Measurements from ENCODE around the gene CD93.

CD93 gene

DNA sequence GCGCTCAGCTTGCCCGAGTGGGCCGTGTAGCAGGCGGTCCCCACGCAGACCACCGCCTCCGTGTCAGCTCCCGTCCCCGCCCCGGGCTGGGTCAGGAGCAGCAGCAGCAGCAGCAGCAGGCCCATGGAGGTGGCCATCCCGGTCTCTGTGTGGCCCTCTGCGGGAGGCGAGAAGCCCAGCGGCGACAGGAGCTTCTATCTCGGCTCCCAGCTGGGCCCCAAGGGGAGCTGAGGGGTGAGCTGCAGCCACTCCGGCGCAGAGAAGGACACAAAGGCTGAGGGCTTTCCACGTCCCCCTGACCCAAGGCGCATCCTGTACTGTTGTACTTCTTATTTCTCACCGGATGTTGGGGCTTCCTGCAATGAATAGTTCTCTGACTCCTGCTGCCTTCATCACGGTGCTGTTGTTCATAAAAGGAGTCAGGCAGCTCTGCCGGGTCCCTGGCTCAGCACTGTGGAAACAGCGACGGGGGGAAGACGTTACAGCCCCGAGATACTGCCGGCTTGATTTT lies at the start of gene CD93:
TSS of gene CD93 (minus strand) at position 269 of the 511 bp plus-strand sequence. CDS start at position 137, 132 bp downstream.
- DNase-seq: no peak

GRCh38 chr20:23133560-23133998 lies 47.5 kb upstream of the CD93 start:
- no peak for DNase-seq

- DNase-seq: no peak
These were observed 46.9 kb upstream of the CD93 start for GRCh38 chr20:23132930-23133559.

- DNase-seq: no peak
These were observed 46.3 kb upstream of the CD93 start for GRCh38 chr20:23132293-23132929.

GRCh38 chr20:23131766-23132165 lies 45.6 kb upstream of the CD93 start:
- DNase-seq: no peak

- DNase-seq: no peak
These were observed 44.6 kb upstream of the CD93 start for GRCh38 chr20:23130622-23131140.

- DNase-seq: no peak
These were observed 43.9 kb upstream of the CD93 start for GRCh38 chr20:23129891-23130621.

- DNase-seq: no peak
These were observed 43.1 kb upstream of the CD93 start for GRCh38 chr20:23129266-23129665.

DNA sequence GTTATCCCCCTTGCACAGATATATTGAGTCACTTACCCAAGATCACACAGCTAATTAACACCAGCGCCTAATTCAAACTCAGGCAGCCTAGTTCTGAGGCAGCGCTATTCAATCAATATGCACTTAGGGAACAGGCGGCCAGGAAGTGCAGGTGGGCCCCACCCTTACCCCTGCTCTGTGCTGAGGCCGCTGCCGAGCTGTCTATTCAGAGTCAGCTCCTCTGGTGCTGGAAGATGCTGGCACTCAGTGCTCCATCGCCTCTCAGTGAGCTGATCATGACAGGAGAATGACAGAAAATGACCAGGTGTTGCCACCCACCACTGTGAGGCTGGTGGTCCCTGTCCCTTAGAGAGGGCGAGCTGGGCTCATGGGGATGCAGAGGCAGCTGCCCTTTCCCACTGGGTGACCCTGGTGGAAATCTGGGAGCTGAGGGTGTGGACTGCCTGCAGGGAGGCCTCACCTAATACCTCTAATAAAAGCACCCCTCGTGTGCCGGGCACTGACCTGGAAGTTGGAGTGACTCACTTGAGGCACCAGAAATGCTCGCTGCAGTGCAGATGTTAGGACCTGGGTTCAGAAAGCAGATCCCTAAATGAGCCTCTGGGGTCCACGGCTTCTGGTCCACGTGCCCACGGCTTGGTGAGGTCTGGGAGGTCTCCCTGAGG lies 42.5 kb upstream of the CD93 start:
- no peak for DNase-seq

DNA sequence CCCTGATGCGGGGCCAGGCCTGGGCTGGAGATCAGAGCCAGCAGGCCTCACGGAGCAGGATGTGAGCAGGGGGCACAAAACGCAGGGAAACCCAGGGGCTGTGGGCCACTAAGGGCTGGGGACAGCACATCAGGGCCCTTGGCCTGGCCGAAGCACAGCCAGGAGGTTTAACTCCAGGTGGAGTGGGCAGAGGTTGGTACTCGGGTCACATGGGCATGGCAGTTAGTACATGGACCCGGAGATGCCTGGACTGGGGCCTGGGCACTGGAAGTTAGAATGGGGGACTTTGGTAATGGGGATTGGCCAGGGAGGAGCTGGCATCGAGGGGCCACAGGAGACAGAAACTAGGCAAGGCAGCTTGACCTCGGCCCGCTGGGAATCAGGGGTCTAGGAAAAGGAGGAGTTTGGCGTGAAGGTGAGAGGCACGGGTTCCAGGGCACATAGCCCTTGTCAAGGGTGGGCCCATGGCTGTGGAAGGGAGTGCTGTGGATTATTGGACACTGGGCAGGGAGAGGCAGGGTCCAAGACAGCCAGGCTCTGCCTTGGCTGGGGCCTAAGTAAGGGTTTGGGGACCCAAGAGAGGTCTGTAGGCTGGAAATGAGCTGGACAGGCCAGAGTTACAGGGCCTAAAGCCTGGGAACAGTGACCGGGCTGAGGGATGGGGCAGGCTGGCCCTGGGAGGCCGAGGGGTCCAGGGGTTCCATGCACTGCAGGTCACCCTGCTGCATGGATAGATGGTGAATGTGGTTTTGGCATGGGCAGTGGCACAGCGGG lies 41.6 kb upstream of the CD93 start:
- no peak for DNase-seq

GRCh38 chr20:23126281-23127061 lies 40.3 kb upstream of the CD93 start:
- DNase-seq: no peak

GRCh38 chr20:23125625-23126191 lies 39.6 kb upstream of the CD93 start:
- DNase-seq: no peak

DNA sequence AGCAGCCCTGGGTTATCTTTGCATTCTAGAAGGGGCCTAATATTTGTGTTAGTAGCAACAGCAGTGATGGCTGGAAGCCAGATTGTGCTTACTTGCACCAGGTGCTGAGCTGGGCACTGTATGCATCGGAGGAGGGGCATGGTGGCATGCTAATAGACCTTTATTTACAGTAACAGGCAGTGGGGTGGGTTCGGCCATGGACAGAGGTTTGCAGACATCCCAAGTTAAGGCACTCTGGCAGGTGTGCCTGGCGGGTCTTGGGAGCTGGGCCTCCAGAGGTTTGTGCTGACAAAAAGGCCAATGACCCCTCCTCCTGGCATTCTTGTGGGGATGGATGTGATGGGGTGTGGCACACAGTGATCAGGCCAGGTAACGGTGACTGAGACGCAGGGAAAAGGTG lies 39.0 kb upstream of the CD93 start:
- DNase-seq: no peak

DNA sequence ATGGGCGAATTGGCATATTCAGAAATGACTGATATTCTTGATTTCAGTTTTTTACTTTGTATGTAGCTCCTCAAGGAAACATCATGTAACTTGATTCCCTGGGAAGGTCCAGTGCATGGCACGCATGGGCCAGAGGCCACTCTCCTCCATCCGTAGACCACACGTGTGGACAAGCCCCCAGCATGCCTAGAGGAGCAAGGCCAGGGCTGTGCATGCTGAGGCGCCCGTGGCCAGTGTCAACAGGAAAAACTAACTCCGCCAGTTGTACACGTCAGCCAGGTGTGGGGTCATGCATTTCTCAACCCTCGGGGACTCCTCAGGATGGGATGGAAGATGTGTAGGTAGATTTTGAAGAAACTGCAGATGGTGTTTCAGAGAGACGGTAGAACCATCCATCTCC lies 37.8 kb upstream of the CD93 start:
- DNase-seq: no peak

GRCh38 chr20:23122796-23123655 lies 36.9 kb upstream of the CD93 start:
- DNase-seq: no peak

- DNase-seq: no peak
These were observed 36.2 kb upstream of the CD93 start for GRCh38 chr20:23122321-23122720.

DNA sequence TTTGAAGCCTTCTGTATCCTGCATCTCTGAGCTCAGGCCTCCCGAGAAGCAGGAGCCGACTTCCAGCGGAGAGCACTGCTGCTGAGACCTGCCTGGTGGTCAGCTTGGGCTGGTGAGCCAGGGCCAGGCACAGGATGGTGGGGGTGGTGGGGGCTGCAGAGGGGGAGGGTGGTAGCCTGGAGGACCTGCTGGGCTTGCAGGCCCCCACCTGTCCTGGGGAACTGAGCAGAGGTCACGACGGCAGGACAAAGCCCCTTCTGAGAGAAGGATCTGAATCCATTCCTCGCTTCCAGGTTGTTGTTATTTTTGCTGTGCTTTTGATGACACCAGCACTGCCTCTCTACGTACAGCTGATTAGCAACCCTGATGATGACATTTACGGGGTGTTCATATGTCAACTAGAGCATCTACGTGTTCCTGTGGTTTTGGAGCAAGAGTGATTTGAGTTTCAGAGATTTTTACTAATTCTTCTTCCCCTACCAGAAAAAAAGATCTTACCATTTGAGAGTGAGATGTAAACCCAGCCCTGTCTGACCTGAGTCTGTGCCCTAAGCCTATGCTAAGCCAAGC lies 35.7 kb upstream of the CD93 start:
- no peak for DNase-seq

DNA sequence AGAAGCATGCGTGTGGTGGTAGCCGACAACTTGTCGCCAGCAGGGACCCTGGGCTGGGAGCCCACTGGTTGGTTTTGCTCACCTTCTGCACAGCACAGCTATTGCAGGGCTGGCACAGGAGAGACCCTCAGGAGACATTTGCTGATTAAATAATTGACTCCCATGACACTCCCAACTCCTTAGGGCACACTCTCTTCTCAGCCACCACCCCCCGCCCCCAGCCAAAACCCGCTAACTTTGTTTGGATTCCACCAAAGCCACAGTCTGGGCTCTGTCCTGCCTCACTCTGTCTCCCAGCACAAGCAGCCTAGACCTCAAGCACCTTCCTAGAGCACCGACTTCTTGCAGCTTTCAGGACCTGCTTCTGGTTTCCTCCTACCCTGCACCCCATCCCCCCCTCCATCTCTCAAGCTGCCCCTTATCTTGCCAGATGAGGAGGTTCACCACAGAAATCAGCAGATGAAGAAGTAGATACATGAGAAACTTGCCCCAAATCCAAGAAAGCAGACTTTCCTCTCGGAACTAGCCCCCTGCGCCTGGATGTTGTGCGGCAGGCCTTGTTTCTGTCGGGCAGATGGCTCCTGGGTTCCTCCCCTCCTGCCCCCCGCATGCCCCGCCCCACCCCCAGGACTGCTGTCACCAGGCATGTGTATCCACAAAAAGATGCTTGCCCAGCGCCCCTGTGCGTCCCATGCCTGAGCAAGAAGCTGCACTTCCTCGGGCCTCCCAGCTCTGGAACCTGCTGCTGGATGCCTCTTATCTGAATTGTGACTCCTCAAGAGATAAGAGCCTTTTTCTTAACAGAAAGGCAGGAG lies 35.0 kb upstream of the CD93 start:
- no peak for DNase-seq

- no peak for DNase-seq
These were observed 34.1 kb upstream of the CD93 start for GRCh38 chr20:23120261-23120660.
